HG03108 (cell line): Measurements from ENCODE around the gene LMOD2.

Experiments
- ATAC-seq: cut with Tn5 transposase; IDR thresholded peaks from one replicate; pipeline ENCODE4 v1.9.1; 2021; ENCODE audit warnings: moderate library complexity; ENCODE audit not compliant: unreplicated experiment

The LMOD2 gene

GRCh38 chr7:123639631-123640030 lies 16.0 kb upstream of the LMOD2 start:
- no peak for ATAC-seq

DNA sequence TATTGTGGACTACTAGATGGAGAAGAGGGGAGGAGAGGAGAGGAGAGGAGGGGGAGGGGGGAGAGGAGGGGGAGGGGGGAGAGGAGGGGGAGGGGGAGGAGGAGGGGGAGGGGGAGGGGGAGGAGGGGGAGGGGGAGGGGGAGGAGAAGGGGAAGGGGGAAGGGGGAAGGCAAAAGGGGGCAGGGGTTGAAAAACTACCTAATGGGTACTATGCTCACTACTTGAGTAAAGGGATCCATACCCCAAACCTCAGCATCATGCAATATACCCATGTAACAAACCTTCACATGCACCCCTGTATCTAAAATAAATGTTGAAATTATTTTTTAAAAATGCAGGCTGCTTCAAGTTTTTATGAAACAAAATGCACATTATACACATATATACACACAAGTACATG lies 15.1 kb upstream of the LMOD2 start:
- no peak for ATAC-seq

DNA sequence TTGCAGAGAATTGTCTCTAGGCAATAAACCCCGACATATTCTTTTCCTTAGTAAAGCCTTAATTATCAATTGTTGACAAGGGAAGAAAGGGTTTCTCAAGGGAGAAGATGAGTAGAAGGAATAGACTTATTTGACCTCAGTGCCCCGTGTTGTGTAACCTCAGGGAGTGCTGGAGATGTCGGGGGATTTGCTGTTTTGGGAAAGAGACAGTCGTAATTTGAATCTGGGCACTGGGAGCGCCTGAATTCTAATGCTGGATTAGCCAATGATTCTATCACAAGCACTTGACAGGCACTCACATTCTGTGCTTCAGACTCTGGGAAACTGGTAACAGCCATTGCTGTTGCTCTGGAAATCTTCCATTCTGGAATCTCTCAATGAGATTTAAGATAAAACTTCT lies 13.8 kb upstream of the LMOD2 start:
- no peak for ATAC-seq

DNA sequence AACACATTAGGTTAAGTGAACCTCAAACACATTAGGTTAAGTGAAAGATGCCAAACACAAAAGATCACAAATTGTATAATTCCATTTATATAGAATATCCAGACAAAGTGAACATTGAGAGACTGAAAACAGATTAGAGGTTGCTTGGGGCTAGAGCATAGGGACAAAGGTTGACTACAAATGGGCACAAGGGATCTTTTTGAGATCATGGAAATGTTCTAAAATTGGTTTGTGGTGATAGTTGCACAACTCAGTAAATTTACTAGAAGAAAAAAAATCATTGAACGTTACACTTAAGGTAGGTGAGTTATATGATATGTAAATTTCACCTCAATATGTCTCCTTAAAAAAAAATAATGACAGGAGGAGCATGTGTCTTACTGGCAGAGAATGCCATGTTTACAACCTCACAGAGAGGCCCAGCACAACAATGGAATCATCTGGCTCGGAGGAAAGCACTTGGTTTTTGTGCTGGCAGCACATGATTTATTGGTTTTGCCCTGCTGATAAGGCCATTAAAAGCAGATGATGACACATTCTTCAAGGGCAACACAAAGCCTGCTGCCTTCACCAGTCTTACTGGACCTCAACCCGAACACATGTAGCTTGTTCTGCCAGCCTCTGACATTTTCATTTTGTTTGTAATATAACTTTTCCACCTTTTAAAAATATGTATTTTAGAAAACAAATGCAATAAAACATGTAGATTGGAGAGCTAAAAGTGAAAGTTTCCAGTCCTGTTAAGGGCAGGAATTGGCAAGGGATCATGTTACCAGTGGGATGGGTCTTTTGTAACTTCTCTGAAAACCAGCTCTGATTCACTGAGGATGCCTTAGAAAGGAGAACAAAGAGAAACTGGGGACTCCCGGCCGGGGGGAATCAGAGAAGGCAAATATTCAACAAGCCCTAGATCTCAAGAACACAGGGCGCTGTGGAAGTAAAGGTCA lies 11.9 kb upstream of the LMOD2 start:
- ATAC-seq, result no peak

- ATAC-seq, result no peak
These were observed 10.2 kb upstream of the LMOD2 start for GRCh38 chr7:123645516-123645915.

DNA sequence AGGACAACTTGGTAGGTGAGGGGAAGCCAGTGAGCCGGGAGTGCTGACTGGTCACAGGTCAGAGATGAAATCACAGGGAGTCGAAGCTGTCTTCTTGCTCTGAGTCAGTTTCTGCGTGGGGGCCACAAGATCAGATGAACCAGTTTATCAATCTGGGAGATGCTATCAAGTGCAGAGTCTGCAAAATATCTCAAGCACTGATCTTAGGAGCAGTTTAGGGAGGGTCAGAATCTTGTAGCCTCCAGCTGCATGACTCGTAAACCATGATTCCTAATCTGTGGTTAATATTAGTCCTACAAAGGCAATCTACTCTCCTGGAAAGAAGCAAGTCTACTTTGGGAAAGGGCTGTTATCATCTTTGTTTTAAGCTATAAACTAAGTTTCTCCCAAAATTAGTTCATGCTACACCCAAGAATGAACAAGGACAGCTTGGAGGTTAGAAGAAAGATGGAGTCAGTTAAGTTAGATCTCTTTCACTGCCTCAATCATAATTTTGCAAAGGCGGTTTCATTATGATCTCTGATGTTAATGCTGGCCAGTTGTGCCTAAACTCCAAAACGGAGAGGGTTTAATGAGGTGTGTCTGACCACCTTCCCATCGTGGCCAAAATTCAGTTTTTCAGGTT lies 8.4 kb upstream of the LMOD2 start:
- ATAC-seq, result no peak

- ATAC-seq, result no peak
These were observed 5.7 kb upstream of the LMOD2 start for GRCh38 chr7:123649964-123650363.

DNA sequence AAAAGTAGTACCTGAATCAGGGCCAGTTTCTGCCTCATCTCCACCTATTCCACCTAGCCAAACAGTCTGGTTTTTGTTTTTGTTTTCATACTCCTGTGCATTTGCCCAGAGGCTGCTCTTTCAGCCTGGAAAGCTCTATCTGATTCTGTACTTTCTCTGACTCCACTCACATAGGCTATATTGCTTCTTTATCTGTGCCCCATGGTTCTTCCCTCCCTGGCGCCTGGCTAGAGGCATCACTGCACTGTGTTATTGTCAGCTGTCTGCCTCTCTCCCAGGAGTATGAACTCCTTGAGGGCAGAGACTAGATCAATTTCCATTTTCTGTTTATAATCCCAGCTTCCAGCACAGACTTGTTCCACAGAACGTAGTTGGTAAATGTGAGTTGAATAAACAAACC lies 5.1 kb upstream of the LMOD2 start:
- no peak for ATAC-seq

- no peak for ATAC-seq
These were observed 3.3 kb upstream of the LMOD2 start for GRCh38 chr7:123652406-123652805.

- ATAC-seq, result no peak
These were observed 2.5 kb upstream of the LMOD2 start for GRCh38 chr7:123653162-123653561.

- no peak for ATAC-seq
These were observed 1.1 kb downstream of the LMOD2 start for GRCh38 chr7:123656544-123657303.

- ATAC-seq, result no peak
These were observed 1.6 kb downstream of the LMOD2 start for GRCh38 chr7:123657304-123657685.

DNA sequence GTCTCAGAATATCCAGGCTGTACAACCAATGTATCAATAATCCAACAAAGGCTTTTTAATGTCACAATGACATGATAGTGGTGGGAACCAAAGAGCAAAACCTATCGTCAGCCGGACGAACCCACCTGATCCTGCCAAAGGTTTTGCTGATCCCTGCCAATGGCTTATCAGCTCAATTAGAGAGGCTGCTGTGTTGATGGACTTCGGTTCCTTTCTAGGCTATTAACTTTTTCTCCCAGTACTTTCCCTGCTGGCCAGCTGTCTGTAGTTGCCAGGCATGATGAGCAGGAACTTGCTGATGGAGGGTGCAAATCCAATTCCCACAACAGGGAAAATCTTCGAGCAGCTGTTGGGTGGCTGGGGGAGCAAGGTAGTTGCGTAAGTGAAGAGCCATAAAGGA lies 2.4 kb downstream of the LMOD2 start:
- no peak for ATAC-seq

GRCh38 chr7:123660514-123661354 lies 5.1 kb downstream of the LMOD2 start:
- no peak for ATAC-seq

DNA sequence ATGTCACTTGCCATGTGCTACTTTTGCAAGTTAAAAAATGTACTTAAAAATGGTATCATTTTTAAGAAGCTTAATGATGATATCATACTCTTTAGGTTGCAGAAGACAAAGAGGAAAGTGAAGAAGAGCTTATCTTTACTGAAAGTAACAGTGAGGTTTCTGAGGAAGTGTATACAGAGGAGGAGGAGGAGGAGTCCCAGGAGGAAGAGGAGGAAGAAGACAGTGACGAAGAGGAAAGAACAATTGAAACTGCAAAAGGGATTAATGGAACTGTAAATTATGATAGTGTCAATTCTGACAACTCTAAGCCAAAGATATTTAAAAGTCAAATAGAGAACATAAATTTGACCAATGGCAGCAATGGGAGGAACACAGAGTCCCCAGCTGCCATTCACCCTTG lies 6.1 kb downstream of the LMOD2 start:
- ATAC-seq, result no peak

GRCh38 chr7:123662293-123662692 lies 6.6 kb downstream of the LMOD2 start:
- ATAC-seq, result no peak

GRCh38 chr7:123662755-123663154 lies 7.1 kb downstream of the LMOD2 start:
- no peak for ATAC-seq

GRCh38 chr7:123663200-123663599 lies 7.5 kb downstream of the LMOD2 start:
- no peak for ATAC-seq

DNA sequence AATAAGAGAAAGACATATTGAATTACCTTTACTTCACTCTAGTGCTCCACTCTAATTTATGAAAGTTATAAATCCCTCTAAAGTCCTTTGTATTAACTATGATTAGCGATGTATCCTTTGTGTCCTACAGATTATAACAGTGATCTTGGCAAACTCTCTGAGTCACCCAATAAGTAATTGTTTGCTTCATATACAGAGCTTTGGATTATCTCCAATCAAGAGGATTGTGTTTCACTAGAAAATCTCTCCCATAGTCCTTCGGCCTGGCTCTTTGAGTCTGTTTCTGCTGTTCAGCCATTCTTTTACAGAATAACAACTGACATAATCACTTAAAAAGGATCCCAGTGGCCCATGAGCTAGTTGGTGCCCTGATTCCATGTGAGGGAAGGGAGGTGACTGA lies 9.5 kb downstream of the LMOD2 start:
- ATAC-seq, result no peak

GRCh38 chr7:123665896-123666295 lies 10.2 kb downstream of the LMOD2 start:
- no peak for ATAC-seq

DNA sequence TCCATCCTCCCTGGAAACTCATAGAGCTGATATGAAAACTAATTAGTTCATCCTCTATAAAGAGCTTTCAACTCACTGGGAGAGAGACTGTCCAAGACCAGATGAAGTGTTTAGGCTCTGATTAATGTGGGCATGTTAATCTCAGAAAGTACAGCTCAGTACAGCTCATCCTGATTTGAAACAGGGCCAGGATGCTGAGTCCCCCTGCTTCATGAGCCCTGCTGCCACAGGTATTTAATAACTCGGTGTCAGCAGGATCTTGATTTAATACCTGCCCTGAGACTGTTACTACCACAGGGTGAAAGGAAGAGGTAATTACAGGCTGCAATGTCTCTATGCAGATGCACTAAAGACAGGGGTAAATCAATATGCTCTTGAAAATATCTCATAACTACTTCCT lies 10.8 kb downstream of the LMOD2 start:
- no peak for ATAC-seq
